SK-N-SH (cell line): ENCODE data around the gene NUDT16. TPM values are rescaled to one million over a fixed set of nuclear protein-coding genes. Genes with fewer than 3 reads are reported as not detected.
A peak's percentile ranks its signal among the peaks of the same experiment; 100 is the strongest.

ENCODE experiments used
- CTCF ChIA-PET: fragments of 300-600, 350-600 bp; formaldehyde crosslinking; extraction: SDS; loops from one replicate; lab custom pipeline; 2021; lab: Yijun Ruan, JAX
- POLR2A ChIA-PET: fragments of 350-600 bp; sonication (Branson Sonifier 250); formaldehyde crosslinking; extraction: SDS; loops from one replicate; lab custom pipeline; 2020; ENCODE audit warnings: antibody characterized with exemption, inconsistent platforms; lab: Yijun Ruan, JAX
- DNase-seq: peaks from one replicate; pipeline ENCODE4 v3.0.0; 2012
- H2AFZ ChIP-seq: fragments of 200-600 bp; sonication (generic); 2 replicates; pipeline ENCODE4 v1.8.1; 2016; ENCODE audit warnings: antibody characterized with exemption, mild to moderate bottlenecking, low read depth
- H3F3A ChIP-seq: fragments of 200-600 bp; sonication (generic); replicated peaks from 2 replicates; pipeline ENCODE3; 2016; ENCODE audit warnings: antibody characterized with exemption, mild to moderate bottlenecking; ENCODE audit not compliant: insufficient read depth
- H3K27ac ChIP-seq, 2 experiments: fragments of 200-500 bp in 1 of 2; fragments of 200-600 bp in 1 of 2; sonication (Bioruptor generic) in 1 of 2; sonication (generic), shearing (Covaris generic) in 1 of 2; 2 replicates each; pipeline versions ENCODE4 v1.5.1 to v1.6.1; 2014 to 2016; ENCODE audit warnings: low read depth in 2 of 2, inconsistent platforms in 1 of 2, low read length in 1 of 2, mild to moderate bottlenecking in 1 of 2, mixed read lengths in 1 of 2
- H3K27me3 ChIP-seq: fragments of 200-600 bp; sonication (generic), shearing (Covaris generic); 2 replicates; pipeline ENCODE4 v1.6.1; 2016; ENCODE audit warnings: mixed run types; ENCODE audit not compliant: insufficient read depth
- H3K36me3 ChIP-seq, 2 experiments: fragments of 200-500 bp in 1 of 2; fragments of 200-600 bp in 1 of 2; sonication (Bioruptor generic) in 1 of 2; sonication (generic) in 1 of 2; replicated peaks in 1 of 2; 2 replicates each; pipeline versions ENCODE3 to v1.5.1; 2014 to 2016; ENCODE audit warnings: low read length in 1 of 2, mild to moderate bottlenecking in 1 of 2; ENCODE audit not compliant: insufficient read depth in 2 of 2, control insufficient read depth in 1 of 2
- H3K4me1 ChIP-seq, 2 experiments: fragments of 200-500 bp in 1 of 2; fragments of 200-600 bp in 1 of 2; sonication (Bioruptor generic) in 1 of 2; sonication (generic), shearing (Covaris generic) in 1 of 2; 2 replicates each; pipeline versions ENCODE4 v1.5.1 to v1.6.1; 2014 to 2016; ENCODE audit warnings: low read depth in 1 of 2, low read length in 1 of 2, mixed run types in 1 of 2; ENCODE audit not compliant: insufficient read depth in 2 of 2, control insufficient read depth in 1 of 2
- H3K4me2 ChIP-seq: fragments of 200-600 bp; sonication (generic), shearing (Covaris generic); 2 replicates; pipeline ENCODE4 v1.6.1; 2017; ENCODE audit warnings: mixed run types
- H3K4me3 ChIP-seq, 2 experiments: fragments of 200-500 bp in 1 of 2; fragments of 200-600 bp in 1 of 2; sonication (Bioruptor generic) in 1 of 2; sonication (generic), shearing (Covaris generic) in 1 of 2; 2 replicates each; pipeline versions ENCODE4 v1.5.1 to v1.8.1; 2014 to 2016; ENCODE audit warnings: low read depth in 2 of 2, inconsistent platforms in 1 of 2, low read length in 1 of 2, mild to moderate bottlenecking in 1 of 2, mixed read lengths in 1 of 2, moderate library complexity in 1 of 2
- H3K79me2 ChIP-seq: fragments of 200-600 bp; sonication (generic); 2 replicates; pipeline ENCODE4 v1.8.1; 2017; ENCODE audit warnings: mild to moderate bottlenecking; ENCODE audit not compliant: insufficient read depth
- H3K9ac ChIP-seq: fragments of 200-600 bp; sonication (generic); 2 replicates; pipeline ENCODE4 v1.6.1; 2017; ENCODE audit warnings: mixed run types
- H3K9me2 ChIP-seq: fragments of 200-600 bp; sonication (generic); 2 replicates; pipeline ENCODE4 v1.6.1; 2017; ENCODE audit warnings: mixed run types
- H3K9me3 ChIP-seq: fragments of 200-600 bp; sonication (generic); 2 replicates; pipeline ENCODE4 v1.6.1; 2017; ENCODE audit warnings: mixed run types, mild to moderate bottlenecking, moderate library complexity
- H4K20me1 ChIP-seq: fragments of 200-600 bp; sonication (generic); 2 replicates; pipeline ENCODE4 v1.6.1; 2017; ENCODE audit warnings: mild to moderate bottlenecking, mixed run types; ENCODE audit not compliant: insufficient read depth
- EP300 ChIP-seq, 2 experiments: IDR thresholded peaks; 2 replicates each; pipeline versions ENCODE4 v1.4.0 to v1.6.1; 2012; ENCODE audit warnings: borderline replicate concordance in 1 of 2, low read depth in 1 of 2, low read length in 1 of 2
- EZH2phosphoT487 ChIP-seq: fragments of 200-600 bp; sonication (generic); IDR thresholded peaks from 2 replicates; pipeline ENCODE4 v1.6.1; 2017; ENCODE audit warnings: low read depth, mixed run types, mild to moderate bottlenecking, antibody characterized with exemption, moderate library complexity, borderline replicate concordance
- GABPA ChIP-seq: IDR thresholded peaks from 2 replicates; pipeline ENCODE4 v1.4.0; 2012; ENCODE audit warnings: low read depth, mild to moderate bottlenecking
- GATA2 ChIP-seq: sonication (generic); formaldehyde crosslinking; IDR thresholded peaks from 2 replicates; pipeline ENCODE4 v1.5.0; 2020; ENCODE audit warnings: mild to moderate bottlenecking, missing genetic modification reagents
- POLR2AphosphoS5 ChIP-seq: IDR thresholded peaks from 2 replicates; pipeline ENCODE4 v1.6.1; 2012; ENCODE audit warnings: low read depth, low read length
- RAD21 ChIP-seq: IDR thresholded peaks from 2 replicates; pipeline ENCODE4 v1.6.1; 2012; ENCODE audit warnings: mild to moderate bottlenecking, low read length
- RCOR1 ChIP-seq: fragments of 150-350 bp; IDR thresholded peaks from 2 replicates; pipeline ENCODE4 v1.6.1; 2017; ENCODE audit warnings: antibody characterized with exemption, low read length
- RXRA ChIP-seq: IDR thresholded peaks from 2 replicates; pipeline ENCODE4 v1.4.0; 2012; ENCODE audit warnings: low read depth, mild to moderate bottlenecking, borderline replicate concordance
- SMC3 ChIP-seq: IDR thresholded peaks from 2 replicates; pipeline ENCODE4 v1.6.1; 2012; ENCODE audit warnings: low read depth, low read length, improper control_type of control experiment
- TAF1 ChIP-seq: IDR thresholded peaks from 2 replicates; pipeline ENCODE4 v1.6.1; 2012; ENCODE audit warnings: low read depth, mild to moderate bottlenecking, low read length, moderate library complexity, borderline replicate concordance
- WGBS: methylation state at CpG from one replicate; pipeline ENCODE4 v1.1.6; 2017; ENCODE audit warnings: low lambda C conversion rate; 5-methylcytosine and 5-hydroxymethylcytosine counted together
- polyA plus RNA-seq, 3 experiments: library from polyadenylated mRNA; depleted of rRNA; stranded (reverse); fragments of >200 nt; gene quantifications; 2 replicates each; pipeline ENCODE4 v1.2.3, GENCODE V29; 2012
- TF ChIP-seq, protein P1 (sequence below): IDR thresholded peaks from 2 replicates; pipeline ENCODE4 v1.4.0; 2012; ENCODE audit warnings: low read depth
- TF ChIP-seq, protein P2 (sequence below): IDR thresholded peaks from 2 replicates; pipeline ENCODE4 v1.6.1; 2012; ENCODE audit warnings: mild to moderate bottlenecking, low read depth, low read length, moderate library complexity

The NUDT16 gene
- polyA plus RNA-seq, 1 of the 3 experiments (the other 2 are of a cell fraction), result 8.2 TPM

DNA sequence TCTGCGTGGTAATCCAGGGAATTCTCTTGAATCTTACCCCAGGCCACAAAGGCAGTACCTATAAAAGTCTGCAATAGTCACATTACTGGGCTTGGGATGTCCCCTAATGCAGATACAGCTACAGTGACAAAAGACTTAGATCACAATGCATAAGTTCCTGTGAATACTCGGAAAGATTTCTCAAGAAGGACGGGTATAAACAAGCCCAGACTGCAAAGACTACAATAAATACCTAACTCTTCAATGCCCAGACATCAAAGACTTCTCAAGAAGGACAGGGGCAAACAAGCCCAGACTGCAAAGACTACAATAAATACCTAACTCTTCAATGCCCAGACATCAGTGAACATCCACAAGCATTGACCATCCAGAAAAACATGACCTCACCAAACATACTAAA lies 50.9 kb downstream of the NUDT16 start:
- Histone ChIP-seq H3F3A (no peaks in the 10 kb centered on the region), H3K27ac (no peak overlapping the region), H3K27me3 (no peaks in the 10 kb centered on the region), H3K4me1 (no peaks in the 10 kb centered on the region), H3K9me2 (no peaks in the 10 kb centered on the region), H2AFZ (no peak overlapping the region), H3K4me2 (no peak overlapping the region), H3K9ac (no peak overlapping the region), H3K9me3 (no peaks in the 10 kb centered on the region), H4K20me1 (no peaks in the 10 kb centered on the region), H3K36me3 (no peaks in the 10 kb centered on the region), H3K79me2 (no peaks in the 10 kb centered on the region), H3K4me3 (no peak overlapping the region)
- ChIA-PET CTCF (no interaction called here), POLR2A (no interaction called here)
- 40% methylated on average over 3 of the region's 3 CpGs for WGBS
- DNase-seq, result no peak
- TF ChIP-seq POLR2AphosphoS5, result no peak
- TF ChIP-seq, protein P1, sequence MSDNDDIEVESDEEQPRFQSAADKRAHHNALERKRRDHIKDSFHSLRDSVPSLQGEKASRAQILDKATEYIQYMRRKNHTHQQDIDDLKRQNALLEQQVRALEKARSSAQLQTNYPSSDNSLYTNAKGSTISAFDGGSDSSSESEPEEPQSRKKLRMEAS, result no peak
- TF ChIP-seq GATA2 (CRISPR knock-in tag), result no peak
- no peak for TF ChIP-seq RAD21
- TF ChIP-seq GABPA, result no peak
- TF ChIP-seq EZH2phosphoT487, result no peak
- TF ChIP-seq RCOR1, result no peak
- no peak for TF ChIP-seq SMC3
- TF ChIP-seq EP300 (IDR thresholded peaks at IDR 0.05; ENCODE audit: borderline replicate concordance in 1 of 2, low read depth in 1 of 2, low read length in 1 of 2), result no peak
- no peak for TF ChIP-seq TAF1
- TF ChIP-seq RXRA, result no peak

DNA sequence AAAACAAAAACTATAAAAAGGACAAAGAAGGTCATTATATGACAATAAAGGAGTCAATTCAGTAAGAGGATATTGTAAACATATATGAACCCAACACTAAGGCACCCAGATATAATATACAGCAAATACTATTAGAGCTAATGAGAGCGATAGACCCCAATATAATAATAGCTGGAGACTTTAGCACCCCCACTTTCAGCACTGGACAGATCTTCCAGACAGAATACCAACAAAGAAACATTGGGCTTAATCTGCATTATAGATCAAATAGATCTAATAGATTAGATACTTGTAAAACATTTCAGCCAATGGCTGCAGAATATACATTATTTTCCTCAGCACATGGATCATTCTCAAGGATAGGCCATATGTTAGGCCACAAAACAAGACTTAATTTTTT lies 53.4 kb downstream of the NUDT16 start:
- Histone ChIP-seq H3K27me3 (no peaks in the 10 kb centered on the region), H3K4me2 (no peak overlapping the region), H3K4me1 (no peaks in the 10 kb centered on the region), H3K9me3 (no peaks in the 10 kb centered on the region), H4K20me1 (no peaks in the 10 kb centered on the region), H3K9ac (no peak overlapping the region), H3K9me2 (no peaks in the 10 kb centered on the region), H3K4me3 (no peak overlapping the region), H3F3A (no peaks in the 10 kb centered on the region), H3K27ac (no peak overlapping the region), H3K79me2 (no peaks in the 10 kb centered on the region), H3K36me3 (no peaks in the 10 kb centered on the region), H2AFZ (no peak overlapping the region)
- WGBS, result 89% methylated on average over 1 of the region's 1 CpG
- ChIA-PET POLR2A (no interaction called here), CTCF (no interaction called here)
- TF ChIP-seq, protein P2, sequence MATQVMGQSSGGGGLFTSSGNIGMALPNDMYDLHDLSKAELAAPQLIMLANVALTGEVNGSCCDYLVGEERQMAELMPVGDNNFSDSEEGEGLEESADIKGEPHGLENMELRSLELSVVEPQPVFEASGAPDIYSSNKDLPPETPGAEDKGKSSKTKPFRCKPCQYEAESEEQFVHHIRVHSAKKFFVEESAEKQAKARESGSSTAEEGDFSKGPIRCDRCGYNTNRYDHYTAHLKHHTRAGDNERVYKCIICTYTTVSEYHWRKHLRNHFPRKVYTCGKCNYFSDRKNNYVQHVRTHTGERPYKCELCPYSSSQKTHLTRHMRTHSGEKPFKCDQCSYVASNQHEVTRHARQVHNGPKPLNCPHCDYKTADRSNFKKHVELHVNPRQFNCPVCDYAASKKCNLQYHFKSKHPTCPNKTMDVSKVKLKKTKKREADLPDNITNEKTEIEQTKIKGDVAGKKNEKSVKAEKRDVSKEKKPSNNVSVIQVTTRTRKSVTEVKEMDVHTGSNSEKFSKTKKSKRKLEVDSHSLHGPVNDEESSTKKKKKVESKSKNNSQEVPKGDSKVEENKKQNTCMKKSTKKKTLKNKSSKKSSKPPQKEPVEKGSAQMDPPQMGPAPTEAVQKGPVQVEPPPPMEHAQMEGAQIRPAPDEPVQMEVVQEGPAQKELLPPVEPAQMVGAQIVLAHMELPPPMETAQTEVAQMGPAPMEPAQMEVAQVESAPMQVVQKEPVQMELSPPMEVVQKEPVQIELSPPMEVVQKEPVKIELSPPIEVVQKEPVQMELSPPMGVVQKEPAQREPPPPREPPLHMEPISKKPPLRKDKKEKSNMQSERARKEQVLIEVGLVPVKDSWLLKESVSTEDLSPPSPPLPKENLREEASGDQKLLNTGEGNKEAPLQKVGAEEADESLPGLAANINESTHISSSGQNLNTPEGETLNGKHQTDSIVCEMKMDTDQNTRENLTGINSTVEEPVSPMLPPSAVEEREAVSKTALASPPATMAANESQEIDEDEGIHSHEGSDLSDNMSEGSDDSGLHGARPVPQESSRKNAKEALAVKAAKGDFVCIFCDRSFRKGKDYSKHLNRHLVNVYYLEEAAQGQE, result peak; percentile 65; the same call in 1 of the 2 replicates
- TF ChIP-seq GABPA, result no peak
- DNase-seq, result no peak

Other genes with a start within 250 kb of the NUDT16 start
- gene MRPL3, start 121.2 kb downstream of the NUDT16 start, polyA plus RNA-seq (2012; rRNA removed), result 73.7 and 93.0 TPM in 2 replicates